Measurements from ENCODE around the gene MGA. TPM values are rescaled to one million over a fixed set of nuclear protein-coding genes. Genes with fewer than 3 reads are reported as not detected.
"Not testable (repeated sequence)": the region's sequence is repeated elsewhere in the genome, so short reads cannot be mapped to it uniquely, and the experiment has no call there.

The MGA gene
- total and polyA plus RNA-seq, 2 experiments from 2014 or later, result 10.9 to 39.6 TPM

GRCh38 chr15:41730543-41730942, 70.3 kb downstream of the MGA start:
- Histone ChIP-seq H3K27ac (no peak overlapping the region), H4K20me1 (ENCODE audit: insufficient read depth, poor library complexity, severe bottlenecking) (no peaks in the 10 kb centered on the region), H3K4me1 (ENCODE audit: insufficient read depth) (no peaks in the 10 kb centered on the region), H3K4me2 (no peak overlapping the region), H3K4me3 (no peak overlapping the region), H3K36me3 (replicated peaks; ENCODE audit: insufficient read depth, low read depth) (no peaks in the 10 kb centered on the region), H2AFZ (no peak overlapping the region), H3K9me3 (ENCODE audit: low read depth) (no peaks in the 10 kb centered on the region), H3K79me2 (peaks cover 5% of the 10 kb centered on the region), H3K27me3 (no peaks in the 10 kb centered on the region), H3K9me2 (replicated peaks; ENCODE audit: insufficient read depth) (no peaks in the 10 kb centered on the region)
- TF ChIP-seq CTCF (IDR thresholded peaks at IDR 0.05; ENCODE audit: poor library complexity) (no peak), EZH2 (IDR thresholded peaks at IDR 0.05; ENCODE audit: borderline replicate concordance) (no peak)
- peak; percentile 5 for DNase-seq (ENCODE audit: low spot score)
- WGBS (ENCODE audit: low lambda C conversion rate, missing lambda C conversion rate), result 80% methylated on average over 4 of the region's 4 CpGs

GRCh38 chr15:41732483-41732882, 72.3 kb downstream of the MGA start:
- no peaks in the 10 kb centered on the region for H3K9me3 ChIP-seq (ENCODE audit: low read depth)
- H3K4me3 ChIP-seq, result no peak overlapping the region
- TF ChIP-seq EZH2 (IDR thresholded peaks at IDR 0.05; ENCODE audit: borderline replicate concordance), result no peak
- TF ChIP-seq EZH2phosphoT487 (IDR thresholded peaks at IDR 0.05; ENCODE audit: low read depth, severe bottlenecking, unreplicated experiment), result no peak
- no peak for TF ChIP-seq CTCF (IDR thresholded peaks at IDR 0.05; ENCODE audit: poor library complexity)
- 96% methylated on average over 1 of the region's 1 CpG for WGBS (ENCODE audit: low lambda C conversion rate, missing lambda C conversion rate)
- no peak overlapping the region for H2AFZ ChIP-seq
- H3K9me2 ChIP-seq (replicated peaks; ENCODE audit: insufficient read depth), result no peaks in the 10 kb centered on the region
- H3K4me1 ChIP-seq (ENCODE audit: insufficient read depth), result no peaks in the 10 kb centered on the region
- H3K36me3 ChIP-seq (replicated peaks; ENCODE audit: insufficient read depth, low read depth), result no peaks in the 10 kb centered on the region
- H3K27ac ChIP-seq, result no peak overlapping the region
- no peak overlapping the region for H3K4me2 ChIP-seq
- H3K27me3 ChIP-seq, result no peaks in the 10 kb centered on the region
- no peaks in the 10 kb centered on the region for H4K20me1 ChIP-seq (ENCODE audit: insufficient read depth, poor library complexity, severe bottlenecking)
- H3K79me2 ChIP-seq, result peaks cover 7% of the 10 kb centered on the region
- no peak for DNase-seq (ENCODE audit: low spot score)

DNA sequence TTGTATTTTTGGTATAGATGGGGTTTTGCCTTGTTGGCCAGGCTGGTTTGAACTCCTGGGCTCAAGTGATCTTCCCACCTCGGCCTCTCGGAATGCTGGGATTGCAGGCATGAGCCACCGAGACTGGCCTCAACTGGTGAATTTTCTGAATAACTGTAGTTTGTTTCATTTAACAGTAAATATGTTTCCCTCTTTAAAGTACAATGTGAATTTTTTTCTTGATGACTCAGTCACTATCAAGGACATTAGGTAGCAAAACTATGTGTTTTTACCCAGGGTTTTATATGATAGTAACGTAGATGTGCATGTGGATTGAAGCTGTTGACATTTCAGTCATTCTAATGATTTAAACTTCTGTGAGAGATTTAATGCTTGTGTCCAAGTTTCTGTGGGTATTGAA, 73.9 kb downstream of the MGA start:
- Histone ChIP-seq H3K27ac (no peak overlapping the region), H3K79me2 (peaks cover 9% of the 10 kb centered on the region), H3K4me1 (ENCODE audit: insufficient read depth) (no peaks in the 10 kb centered on the region), H3K9me3 (ENCODE audit: low read depth) (no peaks in the 10 kb centered on the region), H3K9me2 (replicated peaks; ENCODE audit: insufficient read depth) (no peaks in the 10 kb centered on the region), H3K36me3 (replicated peaks; ENCODE audit: insufficient read depth, low read depth) (no peaks in the 10 kb centered on the region), H2AFZ (no peak overlapping the region), H3K27me3 (no peaks in the 10 kb centered on the region), H3K4me2 (no peak overlapping the region), H4K20me1 (ENCODE audit: insufficient read depth, poor library complexity, severe bottlenecking) (no peaks in the 10 kb centered on the region), H3K4me3 (no peak overlapping the region)
- no peak for DNase-seq (ENCODE audit: low spot score)
- no peak for TF ChIP-seq CTCF (IDR thresholded peaks at IDR 0.05; ENCODE audit: poor library complexity)
- 93% methylated on average over 4 of the region's 4 CpGs for WGBS (ENCODE audit: low lambda C conversion rate, missing lambda C conversion rate)

DNA sequence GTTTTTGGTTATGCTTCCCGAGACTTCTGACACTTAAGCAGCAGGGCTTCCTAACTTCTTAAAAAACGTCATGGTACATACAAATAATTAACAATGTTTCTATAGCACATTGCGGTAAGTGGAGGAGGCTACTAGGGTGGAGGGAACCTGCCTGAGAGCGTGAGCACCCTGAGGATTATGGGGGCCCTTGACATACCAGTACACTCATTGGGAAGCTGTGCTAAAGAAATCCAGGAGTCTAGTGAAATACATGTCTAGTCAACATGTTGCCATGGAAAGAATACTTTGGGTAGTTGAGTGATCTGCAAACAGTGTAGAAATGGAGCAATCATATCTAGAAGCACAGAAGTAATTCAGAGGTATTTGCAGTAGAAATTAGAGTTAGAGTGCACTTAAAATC, 74.8 kb downstream of the MGA start:
- Histone ChIP-seq H4K20me1 (ENCODE audit: insufficient read depth, poor library complexity, severe bottlenecking) (no peaks in the 10 kb centered on the region), H3K9me2 (replicated peaks; ENCODE audit: insufficient read depth) (no peaks in the 10 kb centered on the region), H3K27ac (no peak overlapping the region), H3K4me2 (no peak overlapping the region), H3K79me2 (peaks cover 10% of the 10 kb centered on the region), H2AFZ (no peak overlapping the region), H3K4me1 (ENCODE audit: insufficient read depth) (no peaks in the 10 kb centered on the region), H3K9me3 (ENCODE audit: low read depth) (no peaks in the 10 kb centered on the region), H3K4me3 (no peak overlapping the region), H3K36me3 (replicated peaks; ENCODE audit: insufficient read depth, low read depth) (no peaks in the 10 kb centered on the region), H3K27me3 (no peaks in the 10 kb centered on the region)
- TF ChIP-seq CTCF (IDR thresholded peaks at IDR 0.05; ENCODE audit: poor library complexity) (no peak), EZH2 (IDR thresholded peaks at IDR 0.05; ENCODE audit: borderline replicate concordance) (no peak), EZH2phosphoT487 (IDR thresholded peaks at IDR 0.05; ENCODE audit: low read depth, severe bottlenecking, unreplicated experiment) (no peak)
- 94% methylated on average over 4 of the region's 4 CpGs for WGBS (ENCODE audit: low lambda C conversion rate, missing lambda C conversion rate)
- no peak for DNase-seq (ENCODE audit: low spot score)

DNA sequence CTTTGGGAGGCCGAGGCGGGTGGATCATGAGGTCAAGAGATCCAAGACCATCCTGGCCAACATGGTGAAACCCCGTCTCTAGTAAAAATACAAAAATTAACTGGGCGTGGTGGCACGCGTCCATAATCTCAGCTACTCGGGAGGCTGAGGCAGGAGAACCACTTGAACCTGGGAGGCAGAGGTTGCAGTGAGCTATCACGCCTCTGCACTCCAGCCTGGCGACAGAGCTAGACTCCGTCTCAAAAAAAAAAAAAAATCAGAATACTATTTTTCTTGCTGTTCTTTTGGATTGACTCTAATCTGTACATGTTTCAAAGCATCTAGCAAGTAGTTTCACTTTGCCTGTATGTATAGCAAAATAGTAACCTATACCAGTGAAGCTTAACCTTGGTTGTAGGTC, 75.3 kb downstream of the MGA start:
- H3K9me3 ChIP-seq (ENCODE audit: low read depth); H3K27ac ChIP-seq; H2AFZ ChIP-seq; H3K36me3 ChIP-seq (replicated peaks; ENCODE audit: insufficient read depth, low read depth); H4K20me1 ChIP-seq (ENCODE audit: insufficient read depth, poor library complexity, severe bottlenecking); H3K9me2 ChIP-seq (replicated peaks; ENCODE audit: insufficient read depth); H3K4me2 ChIP-seq; H3K4me3 ChIP-seq; H3K4me1 ChIP-seq (ENCODE audit: insufficient read depth); DNase-seq (ENCODE audit: low spot score); H3K27me3 ChIP-seq: not testable (repeated sequence)
- 98% methylated on average over 10 of the region's 10 CpGs for WGBS (ENCODE audit: low lambda C conversion rate, missing lambda C conversion rate)
- peaks cover 11% of the 10 kb centered on the region for H3K79me2 ChIP-seq

Measured in hepatocyte (in vitro differentiated cells).